GM19397 (cell line): ENCODE results near the gene MEI1.
A peak's percentile ranks its signal among the peaks of the same experiment; 100 is the strongest.

Experiments
- ATAC-seq: cut with Tn5 transposase; IDR thresholded peaks from one replicate; pipeline ENCODE4 v1.9.1; 2021; ENCODE audit warnings: mild to moderate bottlenecking, moderate library complexity; ENCODE audit not compliant: unreplicated experiment

Gene MEI1

GRCh38 chr22:41742918-41743317 lies 43.6 kb downstream of the MEI1 start:
- no peak for ATAC-seq

GRCh38 chr22:41745968-41746367 lies 46.7 kb downstream of the MEI1 start:
- ATAC-seq, result no peak

- ATAC-seq, result no peak
Observed at GRCh38 chr22:41746567-41747400, 47.5 kb downstream of the MEI1 start.

GRCh38 chr22:41752011-41752970 lies 53.0 kb downstream of the MEI1 start:
- ATAC-seq, result no peak

- no peak for ATAC-seq
Observed at GRCh38 chr22:41753984-41754383, 54.7 kb downstream of the MEI1 start.

GRCh38 chr22:41757502-41757901 lies 58.2 kb downstream of the MEI1 start:
- no peak for ATAC-seq

- no peak for ATAC-seq
Observed at GRCh38 chr22:41758231-41758630, 58.9 kb downstream of the MEI1 start.

- no peak for ATAC-seq
Observed at GRCh38 chr22:41762980-41763779, 63.9 kb downstream of the MEI1 start.

GRCh38 chr22:41766476-41766875 lies 67.2 kb downstream of the MEI1 start:
- no peak for ATAC-seq

- no peak for ATAC-seq
Observed at GRCh38 chr22:41768430-41768829, 69.1 kb downstream of the MEI1 start.

- no peak for ATAC-seq
Observed at GRCh38 chr22:41770715-41771468, 71.6 kb downstream of the MEI1 start.

GRCh38 chr22:41772198-41772597 lies 72.9 kb downstream of the MEI1 start:
- ATAC-seq, result no peak

- no peak for ATAC-seq
Observed at GRCh38 chr22:41772645-41773044, 73.3 kb downstream of the MEI1 start.

- ATAC-seq, result no peak
Observed at GRCh38 chr22:41775338-41775737, 76.0 kb downstream of the MEI1 start.

GRCh38 chr22:41775976-41776375 lies 76.7 kb downstream of the MEI1 start:
- ATAC-seq, result no peak

- ATAC-seq, result no peak
Observed at GRCh38 chr22:41776381-41776780, 77.1 kb downstream of the MEI1 start.

GRCh38 chr22:41777749-41778425 lies 78.6 kb downstream of the MEI1 start:
- no peak for ATAC-seq

- ATAC-seq, result no peak
Observed at GRCh38 chr22:41779929-41780505, 80.7 kb downstream of the MEI1 start.

GRCh38 chr22:41780746-41781505 lies 81.6 kb downstream of the MEI1 start:
- peak; percentile 94 for ATAC-seq
